Skeletal muscle cell (primary cell): ENCODE measurements around the gene GSTT4.
"Not testable (repeated sequence)": the region's sequence is repeated elsewhere in the genome, so short reads cannot be mapped to it uniquely, and the experiment has no call there.

Experiments used
- DNase-seq: peaks from one replicate; pipeline ENCODE4 v3.0.0-alpha.2; 2010; ENCODE audit warnings: low read depth
- H3K4me3 ChIP-seq: 2 replicates; pipeline ENCODE4 v1.5.1; 2011; ENCODE audit warnings: low read depth, mild to moderate bottlenecking, control low read depth, low read length, moderate library complexity

Gene GSTT4

DNA sequence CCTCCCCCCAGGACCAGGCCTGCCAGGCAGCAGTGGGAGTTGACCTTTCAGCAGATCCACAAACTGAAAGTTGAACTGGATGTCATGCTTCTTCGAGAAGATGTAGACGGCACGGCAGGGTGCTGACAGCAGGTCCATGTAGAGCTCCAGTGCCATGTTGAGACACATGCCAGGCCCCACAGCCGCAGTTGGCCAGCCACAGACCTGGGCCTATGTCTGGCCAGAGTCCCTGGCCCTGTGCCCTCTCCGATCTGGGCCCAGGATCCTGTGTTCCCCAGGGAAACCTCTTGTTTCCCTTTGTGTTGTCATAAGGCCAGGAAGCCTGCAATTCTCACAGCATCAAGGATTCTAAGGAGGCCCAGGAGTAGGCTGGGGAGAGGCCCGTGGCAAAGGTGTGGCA lies at the start of gene GSTT4:
Gene GSTT4 (minus strand): TSS at position 253 of the 400 bp plus-strand sequence. CDS start 97 bp downstream, at position 156.
- DNase-seq, result no peak
- H3K4me3 ChIP-seq, result no peak within 1 kb of the TSS

DNA sequence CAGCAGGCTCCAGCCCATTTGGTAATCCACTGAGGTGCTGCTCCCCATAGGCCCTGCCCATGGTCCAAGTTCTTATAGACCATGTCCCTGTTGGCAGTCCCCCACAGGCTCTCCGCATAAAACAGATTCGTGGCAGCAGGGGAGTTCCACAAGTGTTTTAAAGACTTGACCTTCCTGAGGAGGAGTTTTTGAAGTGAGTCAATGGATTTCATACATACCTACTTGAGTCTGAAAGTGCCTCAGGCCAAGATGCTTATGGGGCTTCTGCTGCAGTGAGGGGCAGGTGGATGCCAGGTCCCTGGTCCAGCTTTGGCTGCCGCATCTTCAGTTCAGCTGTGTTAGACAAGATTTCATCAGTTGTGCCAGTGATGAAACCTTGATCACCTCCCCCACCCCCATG lies 49.1 kb upstream of the GSTT4 start:
- H3K4me3 ChIP-seq, result no peak overlapping the region
- DNase-seq, result no peak

DNA sequence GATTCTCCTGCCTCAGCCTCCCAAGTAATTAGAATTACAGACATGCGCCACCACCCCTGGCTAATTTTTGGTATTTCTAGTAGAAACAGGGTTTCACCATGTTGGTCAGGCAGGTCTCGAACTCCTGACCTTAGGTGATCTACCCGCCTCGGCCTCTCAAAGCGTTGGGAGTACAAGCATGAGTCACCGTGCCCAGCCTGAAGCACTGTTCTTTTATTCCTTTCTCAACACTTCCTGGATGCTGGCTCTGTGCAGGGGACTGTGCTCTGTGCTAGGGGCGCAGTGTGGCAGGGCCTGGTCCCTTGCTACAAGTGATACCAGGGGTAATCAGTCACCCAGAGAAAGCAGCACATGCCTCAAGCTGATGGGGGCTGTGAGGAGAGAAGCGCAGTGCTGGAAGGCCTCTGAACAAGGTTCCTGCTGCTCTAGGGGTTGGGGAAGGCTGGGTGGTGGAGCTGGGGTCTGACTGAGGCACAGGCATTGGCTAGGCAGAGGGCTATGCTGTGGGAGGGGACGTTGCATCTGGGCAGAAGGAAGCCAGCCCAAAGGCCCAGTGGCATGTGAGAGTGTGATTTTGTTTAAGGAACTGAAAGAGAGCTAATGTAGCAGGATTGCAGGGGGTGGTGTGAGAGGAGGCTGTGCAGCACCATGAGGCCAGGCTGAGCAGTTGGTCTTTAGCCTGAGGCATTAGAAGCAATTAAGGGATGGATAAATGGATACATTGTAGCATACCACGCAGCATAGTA lies 48.4 kb upstream of the GSTT4 start:
- no peak overlapping the region for H3K4me3 ChIP-seq
- DNase-seq, result no peak

DNA sequence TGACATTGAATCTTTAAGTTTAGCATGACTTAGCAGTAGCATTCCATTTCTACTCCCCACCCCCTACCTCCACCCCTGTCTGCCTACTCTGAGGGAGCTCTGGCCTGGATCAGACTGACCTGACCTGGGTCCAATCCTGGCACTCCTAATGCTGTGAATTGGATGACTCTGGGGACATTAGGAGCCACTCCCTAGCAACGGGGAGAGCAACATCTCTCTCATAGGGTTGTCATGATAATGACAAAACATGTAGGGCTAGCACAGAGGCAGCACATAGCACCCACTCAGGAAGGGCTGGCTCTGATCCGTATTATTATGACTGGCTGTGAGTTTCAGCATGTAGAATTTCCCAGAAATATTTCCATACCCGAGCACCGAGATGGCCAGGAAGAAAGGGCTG lies 46.3 kb upstream of the GSTT4 start:
- no peak for DNase-seq
- no peak overlapping the region for H3K4me3 ChIP-seq

DNA sequence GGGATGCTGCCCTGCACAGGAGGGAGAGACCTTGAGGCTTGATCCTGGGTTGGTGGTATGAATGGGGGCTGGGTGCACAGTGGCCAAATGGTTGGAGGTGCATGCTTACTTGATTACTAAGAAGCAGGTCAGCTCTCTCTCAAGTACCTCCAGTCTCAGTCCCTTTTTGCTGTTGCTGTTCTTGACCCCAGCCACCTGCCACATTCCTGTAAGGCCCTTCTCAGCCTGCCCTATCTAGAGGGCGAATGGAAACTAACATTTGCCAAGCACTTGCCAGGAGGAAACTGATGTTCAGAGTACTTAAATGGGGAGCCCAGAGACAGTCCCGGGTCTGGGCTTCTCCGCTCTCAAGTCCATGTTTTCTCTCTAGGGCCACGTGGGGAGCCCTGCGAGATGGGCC lies 45.8 kb upstream of the GSTT4 start:
- H3K4me3 ChIP-seq, result no peak overlapping the region
- DNase-seq, result no peak

DNA sequence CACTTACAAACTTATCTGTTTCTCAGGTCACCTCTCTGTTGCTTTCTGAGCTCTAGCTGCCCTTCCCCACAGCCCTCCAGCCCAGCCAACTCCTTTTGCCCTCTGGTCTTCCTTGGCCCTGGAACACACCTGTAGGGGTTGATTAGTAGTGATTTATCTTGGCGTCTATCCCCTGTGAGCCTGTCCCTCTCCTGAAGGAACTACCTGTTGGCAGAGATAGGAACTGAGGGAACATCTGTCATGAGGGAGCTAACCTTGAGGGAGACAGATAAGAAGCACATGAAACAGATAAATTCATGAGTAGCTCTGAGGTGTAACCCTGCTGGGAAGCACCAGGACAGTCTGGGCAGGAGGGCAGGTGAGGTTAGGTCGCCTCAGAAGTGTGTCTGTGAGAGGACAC lies 44.7 kb upstream of the GSTT4 start:
- H3K4me3 ChIP-seq, result no peak overlapping the region
- DNase-seq, result no peak

DNA sequence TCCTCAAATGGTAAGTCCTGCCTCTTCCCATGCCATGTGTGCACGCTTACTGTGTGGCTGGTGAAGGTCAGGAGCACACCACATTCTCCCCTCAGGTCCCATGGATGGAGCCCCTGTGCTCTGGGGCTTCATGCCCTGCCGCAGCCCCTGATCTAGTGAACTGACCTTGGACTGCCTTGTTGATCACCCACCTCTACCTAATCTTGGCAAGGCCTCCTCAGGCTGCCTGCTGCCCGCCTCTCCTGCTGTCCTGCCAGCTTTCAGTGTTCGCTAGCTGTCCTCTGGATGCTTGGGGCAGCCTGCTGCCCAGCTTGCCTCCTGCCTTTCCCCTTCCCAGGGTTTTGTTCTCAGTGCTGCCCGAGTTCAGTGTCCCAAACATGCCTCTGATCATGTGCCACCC lies 44.0 kb upstream of the GSTT4 start:
- H3K4me3 ChIP-seq, result no peak overlapping the region
- DNase-seq, result no peak

DNA sequence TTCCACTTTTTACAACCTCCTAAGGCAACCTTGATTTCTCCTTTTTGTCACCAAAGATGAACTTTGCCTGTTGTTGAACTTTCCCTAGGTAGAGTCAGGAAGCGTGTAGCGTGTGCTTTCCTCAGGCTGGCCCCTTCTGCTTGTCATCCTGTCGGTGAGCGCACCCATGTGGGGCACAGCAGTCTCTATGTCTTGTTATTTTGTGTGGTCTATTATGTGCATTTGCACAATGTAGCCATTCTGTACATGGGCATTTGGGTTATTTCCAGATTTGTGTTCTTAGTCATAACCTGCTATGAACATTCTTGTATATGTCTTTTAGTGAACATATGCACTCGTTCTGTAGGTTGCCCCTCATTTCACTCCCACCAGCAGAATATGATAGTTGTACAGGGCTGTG lies 40.8 kb upstream of the GSTT4 start:
- no peak for DNase-seq
- no peak overlapping the region for H3K4me3 ChIP-seq

DNA sequence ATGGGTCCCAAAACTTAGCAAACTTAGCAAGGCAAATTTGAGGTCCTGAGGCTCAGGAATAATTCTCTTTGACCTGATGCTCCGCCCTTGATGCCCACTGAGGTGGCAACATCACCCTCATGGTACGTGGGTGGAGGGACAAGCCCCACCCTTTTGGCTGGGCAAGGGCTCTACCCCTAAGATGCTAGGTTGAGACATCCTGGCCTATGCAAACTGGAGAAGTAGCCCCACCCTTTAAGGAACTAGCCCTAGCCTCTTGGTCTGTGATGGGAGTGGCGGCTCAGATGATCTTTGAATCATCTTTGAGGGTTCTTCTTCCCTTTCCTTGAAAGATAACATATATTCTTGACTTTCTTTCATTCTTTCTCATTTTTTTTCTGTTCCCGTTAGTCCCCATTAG lies 38.7 kb upstream of the GSTT4 start:
- no peak for DNase-seq
- no peak overlapping the region for H3K4me3 ChIP-seq

DNA sequence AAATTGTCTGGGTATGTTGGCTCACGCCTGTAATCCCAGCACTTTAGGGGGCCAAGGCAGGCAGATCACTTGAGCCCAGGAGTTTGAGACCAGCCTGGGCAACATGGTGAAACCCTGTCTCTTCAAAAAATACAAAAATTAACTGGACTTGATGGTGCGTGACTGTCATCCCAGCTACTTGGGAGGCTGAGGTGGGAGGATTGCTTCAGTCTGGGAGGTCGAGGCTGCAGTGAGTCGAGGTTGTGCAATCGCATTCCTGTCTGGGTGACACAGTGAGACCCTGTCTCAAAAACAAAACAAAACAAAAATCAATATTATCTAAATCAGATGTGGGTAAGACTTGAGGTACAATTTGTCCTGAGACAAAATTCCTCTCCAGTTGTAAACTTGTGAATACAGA lies 38.2 kb upstream of the GSTT4 start:
- not testable (repeated sequence) for DNase-seq, H3K4me3 ChIP-seq

DNA sequence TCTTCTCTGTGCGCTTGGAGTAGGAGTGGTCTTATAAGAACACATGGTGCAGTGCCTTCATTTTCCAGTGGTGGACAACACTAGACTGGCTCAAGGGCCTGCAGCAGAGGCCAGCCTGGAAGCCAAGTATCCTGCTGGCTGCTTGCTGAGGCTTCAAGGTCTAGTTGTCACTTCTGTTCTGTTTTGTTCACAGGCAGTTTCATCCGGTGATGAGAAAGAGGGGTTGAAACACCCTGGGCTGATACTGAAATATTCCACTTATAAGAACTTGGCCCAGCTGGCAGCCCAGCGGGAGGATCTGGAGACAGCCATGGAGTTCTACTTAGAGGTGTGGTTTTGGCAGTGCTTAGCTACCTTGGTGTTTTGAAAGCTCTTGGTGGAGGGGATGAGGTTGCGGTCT lies 35.7 kb upstream of the GSTT4 start:
- H3K4me3 ChIP-seq, result no peak overlapping the region
- DNase-seq, result no peak

DNA sequence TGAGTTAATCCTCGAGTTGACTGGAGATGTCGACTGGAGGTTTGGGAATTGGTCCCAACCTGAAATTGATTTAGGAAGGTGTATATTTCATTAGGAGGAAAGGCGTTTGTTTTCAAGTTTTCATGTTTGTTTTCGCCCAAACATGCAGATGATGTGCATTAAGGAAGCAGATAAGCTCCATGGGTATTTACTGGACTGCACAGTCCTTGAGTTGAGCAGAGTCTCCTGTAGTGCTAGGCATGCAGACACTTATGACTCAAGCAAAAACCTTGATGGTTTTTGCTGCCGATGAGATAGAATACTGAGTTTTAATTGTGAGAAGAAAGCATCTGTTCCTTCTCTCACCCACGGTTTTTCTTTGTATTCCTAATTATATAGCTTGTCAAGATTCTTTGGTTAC lies 33.8 kb upstream of the GSTT4 start:
- no peak overlapping the region for H3K4me3 ChIP-seq
- no peak for DNase-seq

DNA sequence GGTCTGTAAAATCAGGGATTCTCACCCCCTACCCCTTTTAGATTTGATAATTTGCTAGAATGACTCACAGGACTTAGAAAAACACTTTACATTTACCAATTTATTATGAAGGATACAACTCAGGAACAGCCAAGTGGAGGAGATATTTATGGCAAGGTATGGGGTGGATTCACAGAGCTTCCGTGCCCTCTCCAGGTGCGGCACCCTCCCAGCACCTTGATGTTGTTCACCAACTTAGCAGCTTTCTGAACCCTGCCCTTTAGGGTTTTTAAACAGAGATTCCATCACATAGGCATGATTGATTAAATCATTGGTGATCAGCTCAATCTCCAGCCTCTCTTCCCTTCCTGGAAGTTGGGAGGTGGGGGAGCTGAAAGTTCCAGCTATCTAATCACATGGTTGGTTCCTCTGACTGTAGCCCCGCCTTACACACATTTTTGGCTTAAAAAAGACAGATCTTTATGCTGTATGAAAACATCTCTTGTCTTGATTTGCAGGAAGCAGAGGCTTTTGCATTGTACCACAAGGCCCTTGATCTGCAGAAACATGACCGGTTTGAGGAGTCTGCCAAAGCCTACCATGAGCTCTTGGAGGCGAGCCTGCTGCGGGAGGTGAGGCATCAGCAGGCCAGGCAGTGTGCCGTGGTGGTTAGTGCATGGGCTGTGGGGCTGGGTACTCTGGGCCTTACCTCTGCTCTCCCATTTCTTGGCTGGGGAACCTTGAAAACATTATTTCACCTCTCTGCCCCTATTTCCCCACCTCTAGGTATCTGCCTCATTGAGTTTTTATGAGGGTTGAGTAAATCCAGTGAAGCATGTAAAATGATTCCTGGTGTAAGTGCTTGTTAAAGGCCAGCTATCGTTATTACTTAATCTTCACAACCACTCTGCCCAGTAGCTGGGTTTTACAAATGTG lies 32.9 kb upstream of the GSTT4 start:
- DNase-seq, result no peak
- no peak overlapping the region for H3K4me3 ChIP-seq

DNA sequence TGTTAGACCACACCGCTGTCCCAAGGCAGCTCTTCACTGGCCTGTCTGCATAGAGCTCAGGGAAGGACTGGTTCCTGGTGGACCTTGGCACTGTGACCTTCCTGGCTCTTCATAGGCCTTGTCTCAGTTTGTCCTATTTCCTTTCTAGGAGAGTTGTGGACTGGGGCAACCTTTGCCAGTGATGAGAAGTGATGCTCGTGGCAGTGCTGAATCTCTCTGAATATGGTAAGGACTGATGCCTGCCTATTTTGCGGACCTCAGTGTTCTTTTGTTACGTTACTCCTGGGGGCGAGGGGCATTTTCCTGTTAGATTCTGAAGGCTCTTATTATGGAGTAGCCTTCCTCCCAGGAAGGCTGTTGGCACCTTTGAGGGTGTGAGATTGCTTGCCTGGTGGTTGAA lies 30.0 kb upstream of the GSTT4 start:
- no peak overlapping the region for H3K4me3 ChIP-seq
- DNase-seq, result no peak

DNA sequence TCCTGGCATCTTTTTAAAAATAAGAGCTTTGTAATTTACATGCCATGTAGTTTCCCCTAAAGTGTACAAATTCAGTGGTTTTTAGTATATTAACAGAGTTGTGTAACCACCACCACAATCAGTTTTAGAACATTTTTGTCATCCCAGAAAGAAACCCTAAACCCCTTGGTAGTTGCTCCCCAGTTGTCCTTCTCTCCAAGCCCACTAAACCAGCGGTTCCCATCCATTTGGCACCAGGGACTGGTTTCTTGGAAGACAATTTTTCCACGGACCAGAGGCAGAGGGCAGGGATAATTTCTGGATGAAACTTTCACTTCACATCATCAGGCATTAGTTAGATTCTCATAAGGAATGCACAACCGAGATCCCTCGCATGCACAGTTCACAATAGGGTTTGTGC lies 28.5 kb upstream of the GSTT4 start:
- H3K4me3 ChIP-seq, result no peak overlapping the region
- no peak for DNase-seq

DNA sequence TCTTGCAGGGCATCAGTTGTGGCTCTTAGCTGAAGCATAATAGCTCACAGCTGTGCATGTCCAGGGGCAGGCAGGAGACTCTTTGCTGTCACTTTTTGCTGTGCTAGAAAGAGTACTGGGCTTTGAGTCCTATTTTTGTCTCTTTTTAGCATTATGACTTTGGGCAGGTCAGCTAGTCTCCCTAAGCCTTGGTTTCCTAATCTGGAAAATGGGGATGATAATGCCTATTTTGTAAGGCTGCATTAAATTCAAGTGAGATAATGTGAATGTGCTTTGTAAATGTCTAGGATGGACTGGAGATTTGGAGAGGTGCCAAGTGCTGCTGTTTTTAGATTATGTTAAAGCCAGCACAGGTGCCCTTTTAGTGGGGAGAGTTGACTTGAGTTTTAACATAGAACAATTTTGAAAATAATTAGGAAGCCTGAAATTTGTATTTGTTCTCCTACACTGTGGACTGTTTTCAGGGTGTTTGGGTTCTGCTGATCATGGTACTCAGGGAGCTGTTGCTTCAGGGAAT lies 25.0 kb upstream of the GSTT4 start:
- no peak for DNase-seq
- H3K4me3 ChIP-seq, result no peak overlapping the region

DNA sequence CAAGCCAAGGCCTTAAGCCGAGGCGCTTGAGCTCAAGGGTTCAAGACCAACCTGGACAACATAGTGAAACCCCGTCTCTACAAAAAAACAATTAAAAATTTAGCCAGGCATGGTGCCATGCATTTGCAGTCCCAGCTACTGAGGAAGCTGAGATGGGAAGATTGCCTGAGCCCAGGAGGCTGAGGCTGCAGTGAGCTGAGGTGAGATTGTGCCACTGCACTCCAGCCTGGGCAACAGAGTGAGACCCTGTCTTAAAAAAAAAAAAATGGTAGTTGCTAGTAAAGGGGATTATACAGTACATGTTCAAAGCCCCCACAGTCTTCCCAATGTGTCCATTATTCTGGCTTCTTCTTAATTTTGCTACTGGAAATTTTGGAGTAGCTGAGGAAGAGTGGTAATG lies 24.1 kb upstream of the GSTT4 start:
- DNase-seq, result no peak

DNA sequence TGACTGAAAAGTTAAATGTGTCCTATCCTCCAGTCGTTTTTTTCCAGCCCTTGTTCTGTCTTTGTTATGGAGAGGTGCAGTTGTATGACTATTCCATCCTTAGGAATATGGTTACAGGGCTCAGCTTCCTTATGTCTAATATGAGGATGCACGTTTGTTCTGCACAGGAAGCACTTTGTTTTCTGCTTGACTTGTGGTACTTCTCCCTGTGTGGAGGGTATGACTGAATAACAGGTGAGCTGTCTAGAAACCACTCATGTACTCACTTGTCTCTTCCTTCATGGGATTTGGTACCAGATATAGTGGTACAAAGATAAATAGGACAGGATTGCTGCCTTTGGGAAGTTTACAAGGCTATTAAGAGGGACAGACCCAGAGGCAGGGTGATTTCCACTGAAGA lies 23.3 kb upstream of the GSTT4 start:
- no peak for DNase-seq
- H3K4me3 ChIP-seq, result no peak overlapping the region

More for the DNA sequence above, 24.1 kb upstream of the GSTT4 start:
- H3K4me3 ChIP-seq, result no peak overlapping the region

DNA sequence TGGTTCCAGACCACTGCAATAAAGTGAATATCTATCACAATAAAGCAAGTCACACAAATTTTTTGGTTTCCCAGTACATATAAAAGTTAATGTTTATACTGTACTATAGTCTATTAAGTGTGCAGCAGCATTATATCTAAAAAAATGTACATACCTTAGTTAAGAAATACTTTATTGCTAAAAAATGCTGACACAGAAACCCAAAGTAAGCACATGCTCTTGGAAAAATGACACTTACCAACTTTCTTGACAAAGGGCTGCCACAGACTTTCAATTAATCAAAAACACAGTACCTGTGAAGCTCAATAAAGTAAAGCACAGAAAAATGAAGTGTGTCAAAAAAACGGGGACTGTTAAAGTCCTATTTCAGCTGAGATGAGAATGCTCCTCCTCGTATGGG lies 22.7 kb upstream of the GSTT4 start:
- DNase-seq, result no peak
- H3K4me3 ChIP-seq, result no peak overlapping the region

DNA sequence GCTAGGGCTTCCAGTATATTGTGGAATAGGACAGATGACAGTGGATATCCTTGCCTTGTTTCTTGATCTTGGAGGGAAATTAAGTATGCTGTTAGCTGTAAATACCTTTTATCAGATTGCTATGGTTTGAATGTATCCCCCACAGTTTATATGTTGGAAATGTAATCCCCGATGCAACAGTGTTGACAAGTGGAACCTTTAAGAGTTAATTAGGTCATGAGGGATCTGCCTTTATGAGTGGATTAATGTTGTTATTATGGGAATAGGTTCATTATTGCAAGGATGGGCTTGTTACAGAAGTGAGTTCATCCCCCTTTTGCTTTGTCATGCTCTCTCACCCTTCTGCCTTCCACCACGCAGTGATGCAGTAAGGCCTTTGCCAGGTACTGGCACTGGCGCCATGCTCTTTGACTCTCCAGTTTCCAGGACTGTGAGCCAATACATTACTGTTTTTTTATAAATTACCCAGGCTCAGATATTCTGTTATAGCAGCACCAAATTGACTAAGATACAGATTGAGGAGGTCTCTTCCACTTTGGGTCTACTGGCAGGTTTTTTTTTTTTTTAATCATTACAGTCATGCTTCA lies 22.2 kb upstream of the GSTT4 start:
- DNase-seq, result no peak
- no peak overlapping the region for H3K4me3 ChIP-seq
